H4 (cell line): ENCODE data around the gene FAM168A. TPM values are rescaled to one million over a fixed set of nuclear protein-coding genes. Genes with fewer than 3 reads are reported as not detected.
"Not testable (repeated sequence)": the region's sequence is repeated elsewhere in the genome, so short reads cannot be mapped to it uniquely, and the experiment has no call there.

ENCODE experiments used
- DNase-seq: peaks from one replicate; pipeline ENCODE4 v3.0.0-alpha.2; 2015; ENCODE audit warnings: low spot score
- total RNA-seq: library from RNA; depleted of rRNA; stranded (reverse); fragments of >200 nt; shearing (Covaris generic); gene quantifications from 2 replicates; pipeline ENCODE4 v1.2.3, GENCODE V29; 2014

FAM168A gene
- total RNA-seq, 1 experiment from 2014 or later = 14.6 TPM

DNA sequence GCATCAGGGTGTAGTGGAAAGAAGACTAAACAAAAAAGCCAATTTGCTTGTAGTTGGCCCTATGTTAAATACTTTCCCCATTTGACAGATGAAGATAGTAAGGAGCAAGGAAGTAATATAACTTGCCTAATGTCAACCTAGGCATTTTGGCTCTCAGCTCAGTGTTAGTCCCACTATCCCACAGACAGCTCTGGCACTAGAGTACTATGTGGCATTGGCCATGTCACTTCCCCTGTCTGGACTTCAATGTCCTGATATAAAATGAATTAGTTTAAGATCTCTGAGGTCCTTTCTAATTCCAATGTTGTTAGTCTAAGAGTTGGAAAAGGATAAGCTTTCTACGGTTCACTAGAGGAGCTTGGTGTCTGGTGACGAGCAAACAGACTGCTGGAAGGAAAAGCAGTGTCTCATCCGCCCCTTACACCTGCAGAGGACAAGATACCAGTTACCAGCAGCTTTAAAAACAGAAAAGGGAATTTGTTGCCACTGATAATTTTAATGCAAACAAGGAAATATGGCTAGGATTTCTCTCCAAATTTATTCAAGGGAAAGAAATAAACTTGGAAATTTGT lies 129.2 kb downstream of the FAM168A start:
- no peak for DNase-seq

DNA sequence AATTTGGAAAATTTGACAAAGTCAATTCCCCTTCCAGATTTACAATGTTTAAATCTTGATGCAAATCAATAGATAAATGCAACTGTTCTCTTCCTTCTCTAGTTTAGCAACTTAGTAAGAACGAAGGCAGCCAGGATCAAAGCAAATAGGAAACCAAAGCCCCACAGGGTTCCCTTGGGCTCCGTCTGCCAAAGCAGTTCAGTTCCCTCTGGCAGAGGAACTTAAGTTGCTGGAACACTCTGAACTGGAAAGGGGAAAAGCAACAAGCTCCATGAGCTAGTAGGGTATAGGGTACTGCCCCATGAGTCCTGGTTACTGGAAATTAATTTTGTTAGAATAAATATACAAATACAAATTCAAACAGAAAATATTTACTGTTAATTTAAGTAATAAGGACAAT lies 130.4 kb downstream of the FAM168A start:
- DNase-seq = no peak

DNA sequence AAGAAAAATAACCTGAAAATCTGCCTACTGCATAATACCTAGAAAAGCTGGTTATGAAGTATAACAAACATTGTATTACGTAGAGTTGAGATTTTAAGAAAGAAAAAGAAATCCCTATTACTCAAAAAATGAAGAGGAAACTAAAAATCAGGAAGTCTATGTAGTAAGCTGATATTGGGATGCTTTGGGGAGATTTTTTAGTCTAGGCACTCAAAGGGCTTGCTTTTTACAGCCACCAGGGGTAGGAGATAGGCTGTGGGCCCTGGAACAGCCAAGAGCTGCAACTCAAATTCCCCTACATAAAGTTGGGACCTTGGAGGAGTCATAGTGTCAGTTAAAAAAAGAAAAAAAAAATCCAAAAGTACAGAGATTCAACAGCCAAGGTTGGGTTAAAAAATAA lies 131.3 kb downstream of the FAM168A start:
- DNase-seq = no peak

- no peak for DNase-seq
Measured at GRCh38 chr11:73465871-73466270, 132.0 kb downstream of the FAM168A start.

DNA sequence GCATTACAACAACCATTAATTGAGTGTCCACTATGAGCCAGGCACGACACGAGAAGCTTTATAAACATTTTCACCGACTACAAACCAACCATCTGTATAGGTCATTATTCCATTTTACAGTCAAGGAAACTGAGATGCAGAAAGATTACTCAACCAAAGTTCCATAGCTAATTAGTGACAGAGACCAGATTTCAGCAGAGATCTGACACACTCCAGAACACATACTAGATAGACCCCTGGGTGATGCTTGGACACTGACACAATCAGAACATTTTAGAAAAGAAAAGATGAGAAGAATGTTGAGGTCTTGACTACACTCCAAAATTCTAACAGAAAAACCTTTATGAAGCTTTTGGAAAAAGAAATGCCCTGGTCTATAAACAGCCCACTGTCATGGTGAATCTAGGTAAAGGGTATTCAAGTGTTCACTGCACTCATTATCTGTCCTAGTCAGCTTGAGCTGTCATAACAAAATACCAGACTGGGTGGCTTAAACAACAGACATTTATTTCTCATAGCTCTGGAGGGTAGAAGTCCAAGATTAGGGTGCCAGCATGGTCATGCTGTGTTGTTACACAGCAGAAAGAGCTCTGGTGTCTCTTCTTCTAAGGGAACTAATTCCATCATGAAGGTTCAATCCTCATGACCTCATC lies 132.8 kb downstream of the FAM168A start:
- DNase-seq = no peak

GRCh38 chr11:73464347-73464746 lies 133.6 kb downstream of the FAM168A start:
- no peak for DNase-seq

DNA sequence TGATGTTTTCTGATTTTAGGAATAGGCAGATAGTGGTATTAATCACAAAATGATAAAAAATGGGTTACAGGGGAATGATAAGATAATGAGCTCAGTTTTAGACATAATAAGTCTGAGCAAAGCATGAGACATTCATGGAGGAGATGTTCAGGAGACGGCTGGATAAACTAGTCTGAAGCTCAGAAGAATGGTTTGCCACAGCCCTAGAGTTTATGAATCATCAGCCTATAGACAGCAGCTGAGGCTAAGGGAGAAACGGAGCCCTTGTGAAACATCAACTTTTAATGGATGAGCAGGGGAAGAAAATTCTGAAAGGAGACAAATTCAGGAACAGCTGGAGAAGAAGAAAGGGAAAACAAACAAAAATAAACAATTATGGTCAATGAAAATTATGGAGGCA lies 134.6 kb downstream of the FAM168A start:
- DNase-seq = no peak

DNA sequence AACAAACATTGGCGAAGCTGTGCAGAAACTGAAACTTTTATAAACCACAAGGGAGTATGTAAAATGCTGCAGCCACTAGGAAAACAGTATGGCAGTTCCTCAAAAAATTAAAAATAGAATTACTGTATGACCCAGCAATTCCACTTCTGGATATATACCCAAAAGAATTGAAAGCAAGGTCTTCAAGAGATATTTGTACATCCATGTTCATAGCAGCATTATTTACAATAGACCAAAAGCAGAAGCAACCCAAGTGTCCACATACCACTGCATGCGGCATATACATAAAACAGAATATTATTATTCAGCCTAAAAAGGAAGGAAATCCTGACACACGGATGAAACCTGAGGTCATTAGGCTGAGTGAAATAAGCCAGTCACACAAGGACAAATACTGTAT lies 135.9 kb downstream of the FAM168A start:
- DNase-seq = no peak

DNA sequence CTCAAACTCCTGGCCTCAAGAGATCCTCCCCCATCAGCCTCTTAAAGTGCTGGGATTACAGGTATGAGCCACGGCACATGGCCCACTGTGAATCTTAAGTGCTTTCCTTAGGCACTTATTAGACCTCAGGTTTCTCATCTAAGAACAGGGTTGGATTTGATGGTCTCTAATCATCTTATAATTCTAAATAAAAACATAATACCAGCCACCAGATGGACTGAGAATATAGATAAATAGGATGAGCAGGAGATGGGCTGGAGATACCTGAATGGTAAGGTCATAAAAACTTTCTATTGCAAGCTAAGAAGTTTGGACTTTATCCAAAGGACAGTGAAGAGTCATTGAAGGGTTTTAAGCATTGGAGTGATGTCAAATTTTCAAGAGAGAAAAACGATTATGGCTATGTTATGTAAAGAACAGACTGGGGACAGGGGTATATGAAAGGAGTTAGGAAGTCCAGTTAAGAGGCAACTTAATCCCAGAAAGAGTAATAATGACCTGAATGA lies 136.5 kb downstream of the FAM168A start:
- no peak for DNase-seq

DNA sequence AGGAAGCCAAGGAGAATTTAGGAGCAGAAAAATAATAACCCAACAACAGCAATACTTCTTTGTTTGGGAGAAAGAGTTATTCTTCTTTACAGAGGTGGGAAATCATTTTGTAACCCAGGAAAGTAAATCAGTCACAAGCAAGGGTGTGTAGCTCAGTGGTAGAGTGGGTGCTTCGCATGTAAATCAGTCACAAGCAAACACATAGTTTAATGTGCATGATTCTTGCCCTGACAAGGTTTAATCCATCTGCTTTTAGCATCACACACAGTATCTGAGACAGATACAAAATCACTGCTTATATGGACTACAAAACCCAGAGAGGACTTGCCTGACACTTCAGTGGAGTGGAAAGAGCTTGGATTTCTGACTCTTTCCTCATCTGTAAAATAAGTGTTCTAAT lies 139.7 kb downstream of the FAM168A start:
- DNase-seq = no peak

- no peak for DNase-seq
Measured at GRCh38 chr11:73454987-73455386, 142.9 kb downstream of the FAM168A start.

- DNase-seq = no peak
Measured at GRCh38 chr11:73453562-73453961, 144.3 kb downstream of the FAM168A start.

DNA sequence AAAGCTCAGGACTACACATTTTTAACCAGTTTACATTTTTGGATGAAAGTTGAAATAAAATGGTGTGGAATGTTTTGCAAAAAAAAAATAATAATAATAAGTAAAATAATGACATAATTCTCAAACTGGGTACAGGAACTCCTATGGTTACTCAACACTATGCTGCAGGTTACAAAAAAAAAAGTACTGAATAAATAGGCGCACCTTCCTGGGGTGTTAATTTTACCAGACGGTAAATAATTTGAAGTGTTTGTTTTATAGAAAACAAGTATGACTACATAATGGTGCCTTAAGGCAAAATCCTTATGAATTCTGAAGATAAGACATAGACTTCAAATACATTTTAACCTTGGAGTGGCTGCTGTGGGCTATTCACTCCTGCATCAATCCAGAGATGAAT lies 145.2 kb downstream of the FAM168A start:
- DNase-seq = no peak

GRCh38 chr11:73451896-73452295 lies 146.0 kb downstream of the FAM168A start:
- DNase-seq = no peak

DNA sequence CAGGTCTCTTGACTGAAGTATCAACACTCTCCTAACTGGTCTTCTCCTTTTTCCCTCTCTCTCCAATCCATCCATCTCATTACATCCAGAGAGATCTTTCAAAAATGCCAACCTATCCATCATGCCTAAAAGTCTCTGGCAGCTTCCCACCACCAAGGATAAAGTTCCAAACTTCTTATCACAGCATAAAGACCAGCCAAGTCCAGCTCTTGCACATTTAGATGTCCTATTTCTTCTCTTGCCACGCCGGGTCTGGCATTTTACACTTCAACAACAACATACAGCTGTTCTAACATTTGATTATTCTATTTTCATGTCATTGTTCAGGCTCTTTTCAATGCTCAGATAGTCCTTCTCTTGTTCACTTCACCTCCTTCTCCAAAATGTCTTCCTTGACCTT lies 151.1 kb downstream of the FAM168A start:
- no peak for DNase-seq

DNA sequence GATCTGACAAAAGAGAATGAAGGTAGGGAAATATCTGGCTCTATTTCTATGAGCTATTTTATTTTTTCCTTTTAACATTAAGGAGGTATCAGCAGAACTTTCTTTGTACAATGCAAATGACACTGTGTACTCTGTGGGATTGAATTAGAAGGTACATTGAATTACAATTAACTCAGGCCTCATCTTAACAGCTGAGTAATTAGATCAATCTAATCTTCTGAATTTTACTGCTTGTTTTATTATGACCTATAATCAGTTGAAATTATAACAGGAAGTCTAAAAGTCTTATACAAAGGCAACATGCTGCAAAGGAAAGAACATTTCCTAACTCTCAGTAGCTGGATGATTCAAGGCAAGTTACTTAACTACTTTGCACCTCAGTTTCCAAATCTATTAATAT lies 151.9 kb downstream of the FAM168A start:
- no peak for DNase-seq

DNA sequence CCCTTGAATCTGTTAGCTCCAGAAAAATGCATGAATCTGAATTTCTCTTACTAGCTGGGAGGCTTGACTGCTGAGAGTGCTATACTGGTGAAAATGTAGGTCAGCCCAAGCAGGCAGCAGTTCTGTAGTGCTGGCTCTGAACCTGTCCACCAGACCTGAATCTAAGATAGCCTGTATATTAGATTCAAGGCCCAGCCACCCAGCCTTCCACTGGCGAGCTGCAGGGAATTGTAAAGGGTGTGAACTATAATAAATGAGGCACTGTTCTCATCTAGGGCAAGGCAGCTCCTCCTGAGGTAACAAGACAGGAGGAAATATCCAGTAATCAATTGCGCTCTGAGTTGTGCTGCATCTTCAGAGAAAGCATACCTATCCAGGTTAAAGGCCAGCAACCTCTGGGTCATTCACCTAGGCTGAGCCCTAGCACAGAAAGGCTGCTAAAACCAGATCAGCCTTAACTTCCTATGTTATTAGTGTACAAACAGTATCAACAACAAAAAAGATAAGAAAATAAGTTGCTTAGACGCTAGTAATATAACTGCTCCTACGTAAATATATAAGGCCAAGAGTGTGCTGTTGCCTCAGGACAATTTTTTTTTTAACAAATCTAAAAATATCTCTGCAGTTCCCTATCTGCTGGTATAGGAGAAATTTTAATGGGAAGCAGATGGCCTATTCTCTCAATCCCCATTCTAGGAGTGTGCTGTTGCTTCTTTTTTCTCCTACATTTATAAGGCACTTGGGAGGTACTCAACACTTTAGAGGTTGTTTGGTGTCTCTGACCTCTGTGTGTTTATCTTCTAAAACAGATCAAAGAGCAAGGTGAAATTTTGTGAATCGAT lies 158.7 kb downstream of the FAM168A start:
- no peak for DNase-seq

DNA sequence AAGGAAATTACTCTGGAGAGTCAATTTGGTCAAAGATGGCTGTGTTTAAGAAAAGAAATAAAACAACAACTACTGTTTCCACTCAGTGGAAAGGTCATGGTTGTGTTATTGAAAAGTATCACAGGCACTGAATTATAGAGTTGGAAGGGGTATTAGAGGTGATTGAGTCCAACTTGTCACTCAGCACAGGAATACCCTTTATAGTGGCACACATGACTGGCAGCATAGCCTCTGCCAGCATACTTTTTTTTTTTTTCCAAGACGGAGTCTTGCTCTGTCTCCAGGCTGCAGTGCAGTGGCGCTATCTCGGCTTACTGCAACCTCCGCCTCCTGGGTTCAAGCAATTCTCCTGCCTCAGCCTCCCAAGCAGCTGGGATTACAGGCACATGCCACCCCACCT lies 161.1 kb downstream of the FAM168A start:
- DNase-seq = not testable (repeated sequence)

GRCh38 chr11:73431396-73431795 lies 166.5 kb downstream of the FAM168A start:
- DNase-seq = no peak

DNA sequence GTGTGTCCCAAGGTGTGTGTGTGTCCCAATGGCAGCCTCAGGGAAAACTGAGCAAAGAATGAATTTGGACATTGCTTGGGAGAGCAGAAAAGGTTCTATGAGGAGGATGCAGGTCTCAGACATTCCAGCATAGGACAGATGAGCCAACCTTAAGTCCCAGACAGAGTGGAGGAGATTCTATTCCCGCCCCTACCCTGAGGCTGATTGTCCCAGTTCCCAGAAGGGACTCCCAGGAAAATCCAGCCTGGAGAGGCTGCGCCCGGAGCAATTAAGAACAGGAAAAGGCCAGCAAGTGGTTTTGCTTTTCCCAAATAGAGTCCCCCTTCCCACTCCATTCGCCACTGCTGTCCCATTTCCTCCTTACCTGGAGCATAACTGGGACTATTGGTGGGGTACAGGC lies 167.6 kb downstream of the FAM168A start:
- DNase-seq = no peak

- no peak for DNase-seq
Measured at GRCh38 chr11:73429121-73429750, 168.7 kb downstream of the FAM168A start.

GRCh38 chr11:73428699-73429098 lies 169.2 kb downstream of the FAM168A start:
- no peak for DNase-seq
